KOPT-K1 (cell line): ENCODE results near the gene STOML3.

Source experiments
- H3K27ac ChIP-seq: fragments of 200-600 bp; sonication (generic); 2 replicates; pipeline ENCODE4 v1.5.1; 2016; ENCODE audit warnings: antibody characterized with exemption, mild to moderate bottlenecking, low read depth, low read length; ENCODE audit not compliant: poor library complexity, severe bottlenecking
- H3K36me3 ChIP-seq: fragments of 200-600 bp; sonication (generic); 2 replicates; pipeline ENCODE4 v1.5.1; 2017; ENCODE audit warnings: antibody characterized with exemption, mild to moderate bottlenecking, low read length, moderate library complexity; ENCODE audit not compliant: insufficient read depth
- H3K9me3 ChIP-seq: fragments of 200-600 bp; sonication (generic); 2 replicates; pipeline ENCODE4 v1.5.1; 2017; ENCODE audit warnings: antibody characterized with exemption, low read length, mild to moderate bottlenecking; ENCODE audit not compliant: insufficient read depth, poor library complexity, severe bottlenecking

STOML3 gene

DNA sequence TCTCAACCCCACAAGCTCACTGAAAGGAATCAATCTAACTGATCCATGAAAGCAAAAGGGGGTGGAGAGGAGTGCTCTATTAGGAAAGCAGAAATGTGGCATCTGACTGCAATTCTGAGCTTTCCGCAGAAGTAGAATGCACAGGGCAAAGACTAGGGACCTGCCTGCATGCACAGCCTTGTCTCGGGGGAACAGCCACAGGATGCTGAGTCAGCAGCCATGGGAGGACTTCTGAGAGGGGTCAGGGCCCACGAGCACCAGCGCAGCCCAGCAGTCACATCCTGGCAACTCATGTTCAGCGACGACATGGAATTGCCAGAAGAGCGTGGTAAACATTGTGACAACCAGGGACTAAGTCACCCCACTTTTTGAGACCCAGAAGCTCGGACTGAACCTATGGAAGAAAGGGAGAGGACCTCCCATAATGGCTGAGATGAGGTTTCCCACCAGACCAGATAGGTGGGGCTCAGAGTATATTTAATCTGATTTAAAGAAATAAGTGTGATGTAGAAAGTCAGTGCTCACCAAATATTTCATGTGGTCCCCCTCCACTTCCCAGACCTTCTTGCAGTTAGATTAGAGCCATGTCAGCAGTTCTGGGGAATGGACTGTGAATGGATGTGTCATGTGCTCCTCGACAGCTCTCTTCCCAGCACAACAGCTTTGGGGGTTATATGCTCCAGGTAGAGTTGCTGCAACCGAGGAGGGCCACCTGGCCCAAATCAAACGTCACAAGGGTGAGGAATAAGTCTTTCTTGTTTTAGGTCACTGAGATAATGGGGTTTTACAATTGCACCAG lies 32.6 kb downstream of the STOML3 start:
- Histone ChIP-seq H3K27ac (no peak overlapping the region), H3K9me3 (no peaks in the 10 kb centered on the region), H3K36me3 (no peaks in the 10 kb centered on the region)

DNA sequence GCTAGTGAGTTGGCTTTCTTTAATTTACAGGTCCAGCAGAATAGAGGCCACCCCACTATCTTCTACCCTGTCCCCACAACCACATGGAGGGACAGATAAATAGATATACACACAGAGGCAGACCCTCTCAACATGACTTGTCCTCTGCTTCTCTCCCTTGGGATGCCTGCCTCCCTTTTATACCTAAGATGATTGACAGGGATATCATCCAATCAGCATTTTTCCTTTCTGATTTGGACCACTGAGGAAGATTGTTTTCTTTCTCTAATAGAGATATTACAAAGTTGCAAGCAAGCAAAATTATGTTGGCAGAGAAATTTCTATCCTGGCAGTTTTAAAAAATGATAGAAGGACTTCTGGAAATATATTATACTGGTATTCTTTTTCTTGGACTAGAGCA lies 35.8 kb downstream of the STOML3 start:
- Histone ChIP-seq H3K9me3 (no peaks in the 10 kb centered on the region), H3K27ac (no peak overlapping the region), H3K36me3 (no peaks in the 10 kb centered on the region)

DNA sequence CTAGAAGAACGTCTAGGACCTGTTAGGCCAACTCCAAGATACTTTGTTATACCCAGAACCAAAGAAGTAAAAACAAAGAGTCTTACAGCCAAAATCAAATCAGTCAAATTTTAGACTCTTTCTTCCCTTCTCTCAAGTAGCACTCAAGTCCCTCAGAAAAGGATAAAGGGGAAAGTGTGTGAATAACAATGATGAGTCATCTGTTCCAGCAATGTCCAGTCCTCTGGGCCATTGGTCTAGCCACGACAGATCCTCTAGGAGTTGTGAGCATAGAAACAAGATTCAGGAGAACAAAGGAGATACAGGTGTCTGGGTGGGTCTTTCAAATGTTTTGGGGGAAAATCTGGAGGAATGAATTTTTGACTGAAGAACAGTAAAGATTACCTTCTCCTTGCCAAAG lies 36.3 kb downstream of the STOML3 start:
- Histone ChIP-seq H3K9me3 (no peaks in the 10 kb centered on the region), H3K36me3 (no peaks in the 10 kb centered on the region), H3K27ac (no peak overlapping the region)

DNA sequence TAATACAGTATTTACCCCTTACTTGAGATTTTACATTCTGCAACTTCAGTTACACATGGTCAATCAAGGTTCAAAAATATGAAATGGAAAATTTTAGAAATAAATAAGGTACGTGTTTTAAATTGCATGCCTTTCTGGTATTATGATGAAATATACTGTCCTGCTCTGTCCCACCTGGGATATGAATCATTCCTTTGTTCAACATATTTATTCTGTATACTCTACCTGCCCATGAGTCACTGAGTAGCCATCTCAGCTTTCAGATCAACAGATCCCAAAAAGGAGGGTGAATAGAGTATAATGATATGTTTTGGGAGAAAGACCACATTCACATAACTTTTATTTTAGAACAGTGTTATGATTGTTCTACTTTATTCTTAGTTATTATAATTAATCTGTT lies 37.8 kb downstream of the STOML3 start:
- no peak overlapping the region for H3K27ac ChIP-seq
- no peaks in the 10 kb centered on the region for H3K9me3 ChIP-seq
- no peaks in the 10 kb centered on the region for H3K36me3 ChIP-seq

DNA sequence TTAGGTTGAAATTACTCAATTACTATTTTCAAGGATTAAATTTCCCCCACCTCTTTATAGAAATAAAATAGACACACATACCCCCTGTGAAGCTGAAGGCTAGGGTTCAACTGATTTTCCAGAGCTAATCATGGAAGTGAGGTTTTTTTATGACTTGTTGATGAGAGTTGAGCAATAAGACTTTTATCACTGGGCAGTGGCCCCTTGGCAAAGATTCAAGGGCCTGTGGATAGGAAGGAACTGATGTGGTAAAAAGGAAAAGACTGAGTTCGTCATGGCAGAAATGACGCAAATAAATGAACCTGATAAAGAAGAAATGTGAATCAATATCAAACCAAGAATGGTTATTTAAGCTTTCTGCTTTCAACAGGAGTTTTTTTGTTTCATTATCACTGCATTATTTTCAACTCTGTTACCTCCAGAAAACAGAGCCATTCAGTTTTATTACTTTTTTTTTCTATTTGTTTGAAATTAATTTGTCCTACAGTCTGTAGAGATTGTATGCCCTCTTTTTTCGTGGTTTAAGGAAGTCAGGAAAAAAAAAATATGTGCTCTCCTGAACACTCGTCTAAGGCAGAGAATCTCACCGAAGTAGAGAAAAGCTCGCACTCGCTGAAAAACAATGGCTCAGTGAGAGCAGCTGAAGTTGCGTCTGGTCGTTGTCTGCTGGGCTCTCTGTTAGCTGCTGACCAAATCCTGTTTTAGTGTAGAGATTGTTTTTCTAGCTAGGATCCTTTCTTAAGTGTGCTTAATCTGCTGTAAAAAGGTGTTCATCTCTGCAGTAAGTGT lies 38.9 kb downstream of the STOML3 start:
- no peaks in the 10 kb centered on the region for H3K36me3 ChIP-seq
- H3K27ac ChIP-seq, result no peak overlapping the region
- no peaks in the 10 kb centered on the region for H3K9me3 ChIP-seq

DNA sequence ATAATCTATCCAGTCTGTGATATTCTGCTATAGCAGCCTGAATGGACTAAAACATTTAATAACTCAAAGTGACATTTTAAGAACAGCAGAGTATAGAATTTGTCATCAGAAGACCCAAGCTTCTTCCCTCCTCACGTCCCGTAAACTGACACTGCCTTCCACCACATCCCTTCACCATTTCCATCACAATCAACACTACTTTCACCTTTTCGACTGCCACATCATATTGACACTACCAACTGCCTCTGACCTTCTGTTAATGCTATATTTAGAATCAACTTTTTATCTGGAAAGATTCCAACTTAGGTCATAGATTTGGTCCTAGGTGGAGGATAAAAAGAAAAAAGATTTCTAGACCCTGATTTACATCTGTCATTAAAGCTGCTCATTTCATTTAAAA lies 39.6 kb downstream of the STOML3 start:
- Histone ChIP-seq H3K9me3 (no peaks in the 10 kb centered on the region), H3K27ac (no peak overlapping the region), H3K36me3 (no peaks in the 10 kb centered on the region)

DNA sequence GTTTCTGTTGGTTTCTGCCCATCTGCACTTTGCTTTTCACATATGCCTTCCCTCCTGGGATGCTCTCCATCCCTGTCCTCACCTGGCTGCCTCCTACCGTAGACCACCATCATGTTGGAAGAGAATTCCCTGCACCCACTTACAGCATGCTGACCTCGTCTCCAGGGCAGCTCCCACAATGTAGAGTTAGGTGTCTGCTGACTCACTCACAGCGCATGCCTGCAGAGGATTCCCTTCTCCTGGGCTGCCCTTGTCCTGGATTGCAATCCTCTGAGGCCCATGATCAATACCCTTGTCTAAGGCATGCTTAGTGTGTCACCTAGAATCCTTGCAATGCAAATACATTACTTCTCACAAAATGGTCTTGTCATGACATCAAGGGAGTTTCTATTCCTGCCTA lies 43.6 kb downstream of the STOML3 start:
- Histone ChIP-seq H3K9me3 (no peaks in the 10 kb centered on the region), H3K36me3 (no peaks in the 10 kb centered on the region), H3K27ac (no peak overlapping the region)

DNA sequence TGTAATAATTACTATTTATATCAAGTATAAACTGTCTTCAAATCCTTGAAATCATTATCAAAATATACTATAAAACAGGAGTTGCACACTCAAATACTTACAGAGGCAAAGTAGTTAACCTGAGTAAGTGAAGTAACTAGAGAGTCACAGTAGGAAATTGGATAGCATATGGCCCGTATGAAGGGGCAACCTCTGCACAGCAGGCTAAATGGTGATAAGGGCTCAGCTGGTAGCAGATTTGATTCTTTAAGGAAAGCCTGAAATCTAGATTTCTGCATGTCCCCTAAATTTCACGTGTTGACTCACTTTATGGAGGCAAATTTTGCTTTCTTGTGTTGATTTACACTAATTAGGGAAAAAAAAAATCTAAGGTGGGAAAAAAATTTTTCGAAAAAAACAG lies 46.4 kb downstream of the STOML3 start:
- Histone ChIP-seq H3K27ac (no peak overlapping the region), H3K36me3 (no peaks in the 10 kb centered on the region)

DNA sequence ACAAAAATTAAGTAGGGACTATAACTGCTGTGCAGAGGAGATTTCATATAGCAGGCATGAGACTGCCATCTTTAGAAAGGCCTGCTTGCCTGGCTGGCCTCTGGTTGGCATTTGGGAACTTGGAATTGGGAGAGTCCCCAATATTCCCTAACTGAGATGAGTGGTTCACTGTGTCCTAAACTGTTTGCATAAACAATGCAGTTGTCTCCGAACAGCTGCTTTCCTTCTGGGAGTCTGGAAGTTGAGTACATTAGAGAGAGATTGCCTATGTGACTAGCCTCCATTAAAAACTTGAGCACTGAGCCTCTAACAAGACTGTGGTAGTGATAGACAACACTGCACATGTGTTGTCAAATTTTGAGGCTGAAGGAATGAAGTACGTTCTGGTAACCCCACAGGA lies 47.4 kb downstream of the STOML3 start:
- Histone ChIP-seq H3K36me3 (no peaks in the 10 kb centered on the region), H3K9me3 (no peaks in the 10 kb centered on the region), H3K27ac (no peak overlapping the region)

More for the DNA sequence above, 46.4 kb downstream of the STOML3 start:
- no peaks in the 10 kb centered on the region for H3K9me3 ChIP-seq

DNA sequence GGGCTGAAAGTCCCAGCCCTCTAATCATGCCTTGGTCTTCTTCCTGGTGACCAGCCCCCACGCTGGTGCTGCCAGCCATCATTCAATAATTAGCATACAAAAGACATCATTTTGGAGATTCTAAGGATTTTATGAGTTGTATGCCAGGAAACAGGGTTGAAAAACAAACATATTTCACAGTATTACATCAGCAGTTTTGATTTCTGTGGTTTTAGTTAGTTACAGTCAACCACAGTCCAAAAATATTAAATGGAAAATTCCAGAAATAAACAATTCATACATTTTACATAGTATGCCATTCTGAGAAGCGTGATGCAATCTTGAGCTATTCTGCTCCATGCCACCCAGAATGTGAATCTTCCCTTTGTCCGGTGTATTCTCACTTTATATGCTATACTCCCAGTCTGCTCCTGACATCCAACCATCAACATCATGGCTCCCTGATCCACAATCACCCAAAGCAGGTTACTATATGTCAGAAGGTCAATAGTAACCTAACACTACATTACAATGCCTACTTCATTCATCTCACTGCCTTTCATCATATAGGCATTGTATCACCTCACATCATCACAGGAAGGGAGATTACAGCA lies 49.2 kb downstream of the STOML3 start:
- Histone ChIP-seq H3K27ac (no peak overlapping the region), H3K9me3 (no peaks in the 10 kb centered on the region), H3K36me3 (no peaks in the 10 kb centered on the region)

DNA sequence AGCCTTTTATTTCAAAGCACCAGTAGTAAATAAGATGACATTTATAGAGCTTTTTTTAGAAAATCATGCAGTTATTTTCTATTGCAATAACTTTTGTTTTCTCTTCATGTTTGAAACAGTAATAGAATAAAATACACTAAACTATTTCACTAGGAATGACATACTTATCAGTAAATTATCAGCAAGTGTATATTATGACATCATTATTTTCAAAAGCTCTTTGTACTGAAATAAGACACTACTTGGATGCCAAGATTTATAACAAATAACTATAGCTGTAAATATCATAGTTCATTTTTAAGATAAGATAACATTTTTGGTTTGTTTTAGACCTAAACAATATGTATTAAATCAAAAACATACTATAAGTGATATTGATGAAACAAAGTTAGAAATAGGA lies 56.8 kb downstream of the STOML3 start:
- Histone ChIP-seq H3K27ac (no peak overlapping the region), H3K9me3 (no peaks in the 10 kb centered on the region), H3K36me3 (no peaks in the 10 kb centered on the region)

DNA sequence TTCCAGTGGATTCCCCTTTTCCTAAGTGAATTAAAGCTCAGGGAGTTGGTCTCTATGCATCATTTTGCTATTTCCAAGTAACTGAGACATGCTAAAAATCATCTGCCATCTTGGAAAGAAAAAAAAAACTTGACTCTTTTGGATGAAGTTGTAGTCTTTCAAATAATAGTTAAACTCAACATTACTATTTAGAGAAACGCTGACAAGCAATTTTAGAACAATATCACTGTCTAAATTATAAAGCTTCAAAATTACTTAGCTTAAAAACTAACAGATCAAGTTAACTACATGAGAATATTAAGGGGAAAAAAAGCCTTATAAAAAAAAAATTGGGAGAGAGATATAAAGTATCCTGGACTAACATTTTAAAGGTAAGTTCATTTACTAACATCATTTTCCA lies 68.5 kb downstream of the STOML3 start:
- Histone ChIP-seq H3K36me3 (no peaks in the 10 kb centered on the region), H3K27ac (no peak overlapping the region), H3K9me3 (peaks cover 7% of the 10 kb centered on the region)

DNA sequence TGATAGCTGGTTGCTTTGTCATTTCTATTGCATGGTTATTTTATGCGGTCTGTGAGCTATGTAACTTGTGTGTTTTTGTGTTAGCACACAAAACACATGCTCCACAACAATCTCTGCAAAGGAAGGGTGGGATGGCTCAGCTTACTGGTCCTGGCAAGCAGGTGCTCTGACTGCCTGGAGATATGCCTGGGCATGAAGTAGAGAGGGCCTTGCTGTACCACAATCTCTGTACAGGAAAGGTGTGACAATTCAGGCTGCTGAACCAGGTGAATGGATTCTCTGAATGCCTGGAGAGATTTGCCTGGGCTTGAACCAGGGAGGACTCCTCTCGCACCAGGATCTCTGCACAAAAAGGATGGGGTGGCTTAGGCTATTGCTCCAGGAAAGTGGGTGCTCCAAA lies 69.5 kb downstream of the STOML3 start:
- Histone ChIP-seq H3K27ac (no peak overlapping the region), H3K36me3 (no peaks in the 10 kb centered on the region), H3K9me3 (peaks cover 7% of the 10 kb centered on the region)
